Peyer's patch (tissue), 4 donors: ENCODE results near the gene ATP8A1.
A peak's percentile ranks its signal among the peaks of the same experiment; 100 is the strongest.

Experiments
- CTCF ChIP-seq, 6 experiments: fragments of 450-650 bp in 4 of 6; fragments of 200-600 bp in 2 of 6; sonication (generic) in 1 of 6; IDR thresholded peaks; one replicate each; pipeline ENCODE4 v1.5.1; 2017 to 2019; ENCODE audit warnings: antibody characterized with exemption in 6 of 6, mild to moderate bottlenecking in 3 of 6, moderate library complexity in 1 of 6
- POLR2A ChIP-seq, 2 donors: fragments of 450-650 bp; IDR thresholded peaks; one replicate each; pipeline ENCODE4 v1.5.1; 2017; ENCODE audit warnings: antibody characterized with exemption in 2 of 2, mild to moderate bottlenecking in 2 of 2, moderate library complexity in 2 of 2

DNA sequence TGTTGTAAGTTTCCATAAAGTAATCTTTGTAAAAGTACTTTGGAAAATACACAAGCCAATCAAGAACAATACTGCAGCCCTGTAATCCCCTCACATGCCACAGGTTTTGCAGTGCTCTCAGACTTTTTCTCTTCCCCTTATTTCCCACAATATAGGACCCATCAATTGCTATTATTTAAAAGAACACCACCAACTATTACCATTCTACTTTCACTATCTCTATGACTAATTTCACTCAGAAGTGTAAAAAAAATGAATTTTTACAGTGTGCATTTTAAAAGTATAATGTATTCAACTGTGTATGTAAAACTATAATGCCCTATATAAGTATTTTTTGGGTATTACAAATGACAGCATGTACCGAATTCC, 1.7 kb downstream of the ATP8A1 start:
- TF ChIP-seq CTCF (IDR thresholded peaks at IDR 0.05) = peak in 1 of 6 experiments; percentile 3
- no peak for TF ChIP-seq POLR2A (IDR thresholded peaks at IDR 0.05)
